SK-N-SH (cell line): Measurements from ENCODE around the gene GPR183. TPM values are rescaled to one million over a fixed set of nuclear protein-coding genes. Genes with fewer than 3 reads are reported as not detected.

Experiments
- CTCF ChIA-PET: fragments of 300-600, 350-600 bp; formaldehyde crosslinking; extraction: SDS; loops from one replicate; lab custom pipeline; 2021; lab: Yijun Ruan, JAX
- POLR2A ChIA-PET: fragments of 350-600 bp; sonication (Branson Sonifier 250); formaldehyde crosslinking; extraction: SDS; loops from one replicate; lab custom pipeline; 2020; ENCODE audit warnings: antibody characterized with exemption, inconsistent platforms; lab: Yijun Ruan, JAX
- DNase-seq: peaks from one replicate; pipeline ENCODE4 v3.0.0; 2012
- H2AFZ ChIP-seq: fragments of 200-600 bp; sonication (generic); 2 replicates; pipeline ENCODE4 v1.8.1; 2016; ENCODE audit warnings: antibody characterized with exemption, mild to moderate bottlenecking, low read depth
- H3F3A ChIP-seq: fragments of 200-600 bp; sonication (generic); replicated peaks from 2 replicates; pipeline ENCODE3; 2016; ENCODE audit warnings: antibody characterized with exemption, mild to moderate bottlenecking; ENCODE audit not compliant: insufficient read depth
- H3K27ac ChIP-seq, 2 experiments: fragments of 200-500 bp in 1 of 2; fragments of 200-600 bp in 1 of 2; sonication (Bioruptor generic) in 1 of 2; sonication (generic), shearing (Covaris generic) in 1 of 2; 2 replicates each; pipeline versions ENCODE4 v1.5.1 to v1.6.1; 2014 to 2016; ENCODE audit warnings: low read depth in 2 of 2, inconsistent platforms in 1 of 2, low read length in 1 of 2, mild to moderate bottlenecking in 1 of 2, mixed read lengths in 1 of 2
- H3K27me3 ChIP-seq: fragments of 200-600 bp; sonication (generic), shearing (Covaris generic); 2 replicates; pipeline ENCODE4 v1.6.1; 2016; ENCODE audit warnings: mixed run types; ENCODE audit not compliant: insufficient read depth
- H3K36me3 ChIP-seq, 2 experiments: fragments of 200-500 bp in 1 of 2; fragments of 200-600 bp in 1 of 2; sonication (Bioruptor generic) in 1 of 2; sonication (generic) in 1 of 2; replicated peaks in 1 of 2; 2 replicates each; pipeline versions ENCODE3 to v1.5.1; 2014 to 2016; ENCODE audit warnings: low read length in 1 of 2, mild to moderate bottlenecking in 1 of 2; ENCODE audit not compliant: insufficient read depth in 2 of 2, control insufficient read depth in 1 of 2
- H3K4me1 ChIP-seq, 2 experiments: fragments of 200-500 bp in 1 of 2; fragments of 200-600 bp in 1 of 2; sonication (Bioruptor generic) in 1 of 2; sonication (generic), shearing (Covaris generic) in 1 of 2; 2 replicates each; pipeline versions ENCODE4 v1.5.1 to v1.6.1; 2014 to 2016; ENCODE audit warnings: low read depth in 1 of 2, low read length in 1 of 2, mixed run types in 1 of 2; ENCODE audit not compliant: insufficient read depth in 2 of 2, control insufficient read depth in 1 of 2
- H3K4me2 ChIP-seq: fragments of 200-600 bp; sonication (generic), shearing (Covaris generic); 2 replicates; pipeline ENCODE4 v1.6.1; 2017; ENCODE audit warnings: mixed run types
- H3K4me3 ChIP-seq, 2 experiments: fragments of 200-500 bp in 1 of 2; fragments of 200-600 bp in 1 of 2; sonication (Bioruptor generic) in 1 of 2; sonication (generic), shearing (Covaris generic) in 1 of 2; 2 replicates each; pipeline versions ENCODE4 v1.5.1 to v1.8.1; 2014 to 2016; ENCODE audit warnings: low read depth in 2 of 2, inconsistent platforms in 1 of 2, low read length in 1 of 2, mild to moderate bottlenecking in 1 of 2, mixed read lengths in 1 of 2, moderate library complexity in 1 of 2
- H3K79me2 ChIP-seq: fragments of 200-600 bp; sonication (generic); 2 replicates; pipeline ENCODE4 v1.8.1; 2017; ENCODE audit warnings: mild to moderate bottlenecking; ENCODE audit not compliant: insufficient read depth
- H3K9ac ChIP-seq: fragments of 200-600 bp; sonication (generic); 2 replicates; pipeline ENCODE4 v1.6.1; 2017; ENCODE audit warnings: mixed run types
- H3K9me2 ChIP-seq: fragments of 200-600 bp; sonication (generic); 2 replicates; pipeline ENCODE4 v1.6.1; 2017; ENCODE audit warnings: mixed run types
- H3K9me3 ChIP-seq: fragments of 200-600 bp; sonication (generic); 2 replicates; pipeline ENCODE4 v1.6.1; 2017; ENCODE audit warnings: mixed run types, mild to moderate bottlenecking, moderate library complexity
- H4K20me1 ChIP-seq: fragments of 200-600 bp; sonication (generic); 2 replicates; pipeline ENCODE4 v1.6.1; 2017; ENCODE audit warnings: mild to moderate bottlenecking, mixed run types; ENCODE audit not compliant: insufficient read depth
- CTCF ChIP-seq: fragments of 200-600 bp; sonication (generic); IDR thresholded peaks from 2 replicates; pipeline ENCODE4 v1.6.1; 2017; ENCODE audit warnings: antibody characterized with exemption, mild to moderate bottlenecking, moderate library complexity
- FOXM1 ChIP-seq: IDR thresholded peaks from 2 replicates; pipeline ENCODE4 v1.4.0; 2012; ENCODE audit warnings: low read depth, mild to moderate bottlenecking
- GABPA ChIP-seq: IDR thresholded peaks from 2 replicates; pipeline ENCODE4 v1.4.0; 2012; ENCODE audit warnings: low read depth, mild to moderate bottlenecking
- IRF3 ChIP-seq: fragments of 150-350 bp; IDR thresholded peaks from 2 replicates; pipeline ENCODE4 v1.6.1; 2016; ENCODE audit warnings: mild to moderate bottlenecking, low read depth, low read length
- JUND ChIP-seq: IDR thresholded peaks from 2 replicates; pipeline ENCODE4 v1.4.0; 2012
- MAX ChIP-seq: IDR thresholded peaks from 2 replicates; pipeline ENCODE4 v1.4.0; 2012; ENCODE audit warnings: low read depth
- MEF2A ChIP-seq: IDR thresholded peaks from 2 replicates; pipeline ENCODE4 v1.4.0; 2012; ENCODE audit warnings: low read depth, borderline replicate concordance
- NRF1 ChIP-seq: IDR thresholded peaks from 2 replicates; pipeline ENCODE4 v1.6.1; 2012; ENCODE audit warnings: low read depth, mild to moderate bottlenecking, low read length
- TAF1 ChIP-seq: IDR thresholded peaks from 2 replicates; pipeline ENCODE4 v1.6.1; 2012; ENCODE audit warnings: low read depth, mild to moderate bottlenecking, low read length, moderate library complexity, borderline replicate concordance
- TCF12 ChIP-seq: IDR thresholded peaks from 2 replicates; pipeline ENCODE4 v1.4.0; 2012
- WGBS: methylation state at CpG from one replicate; pipeline ENCODE4 v1.1.6; 2017; ENCODE audit warnings: low lambda C conversion rate; 5-methylcytosine and 5-hydroxymethylcytosine counted together
- polyA plus RNA-seq, 3 experiments: library from polyadenylated mRNA; depleted of rRNA; stranded (reverse); fragments of >200 nt; gene quantifications; 2 replicates each; pipeline ENCODE4 v1.2.3, GENCODE V29; 2012

GPR183 gene
- polyA plus RNA-seq, 1 of the 3 experiments (the other 2 are of a cell fraction), result 0.07 TPM

- H3K27me3 ChIP-seq, result no peaks in the 10 kb centered on the region
- H3K36me3 ChIP-seq, result peaks cover 5 to 7% of the 10 kb centered on the region in 2 experiments
- ChIA-PET POLR2A (no interaction called here), CTCF (no interaction called here)
- no peak overlapping the region for H3K4me2 ChIP-seq
- no peaks in the 10 kb centered on the region for H3K9me2 ChIP-seq
- no peaks in the 10 kb centered on the region for H3K79me2 ChIP-seq
- no peak for DNase-seq
- no peak overlapping the region for H2AFZ ChIP-seq
- no peaks in the 10 kb centered on the region for H3K9me3 ChIP-seq
- no peaks in the 10 kb centered on the region for H3F3A ChIP-seq
- TF ChIP-seq GABPA, result no peak
- no peak for TF ChIP-seq IRF3
- TF ChIP-seq TAF1, result no peak
- H3K4me1 ChIP-seq, result peaks cover 5 to 9% of the 10 kb centered on the region in 2 experiments; a peak in 2 of 4 replicates
- no peak overlapping the region for H3K27ac ChIP-seq
- H3K4me3 ChIP-seq, result no peak overlapping the region
- H3K9ac ChIP-seq, result no peak overlapping the region
- no peaks in the 10 kb centered on the region for H4K20me1 ChIP-seq
These were observed 13.0 kb downstream of the GPR183 start for GRCh38 chr13:99294198-99294597.

GRCh38 chr13:99293178-99293577 is 14.0 kb downstream of the GPR183 start:
- no peak for DNase-seq
- H3K9me3 ChIP-seq, result no peaks in the 10 kb centered on the region
- no peak overlapping the region for H3K9ac ChIP-seq
- no peak for TF ChIP-seq CTCF
- no peak for TF ChIP-seq TCF12
- no peak for TF ChIP-seq NRF1
- TF ChIP-seq MEF2A, result no peak
- TF ChIP-seq FOXM1, result no peak
- no peak for TF ChIP-seq JUND
- no peak for TF ChIP-seq GABPA
- no peak for TF ChIP-seq MAX
- H3K9me2 ChIP-seq, result no peaks in the 10 kb centered on the region
- WGBS, result 100% methylated on average over 2 of the region's 2 CpGs
- no peaks in the 10 kb centered on the region for H3F3A ChIP-seq
- no peak overlapping the region for H3K4me2 ChIP-seq
- H2AFZ ChIP-seq, result no peak overlapping the region
- POLR2A ChIA-PET, result interaction anchor here (0.5 kb wide), 1 partner anchor 17 kb away, joined by 3 read pairs; no protein-coding TSS in a partner anchor
- CTCF ChIA-PET, result interaction anchor here (0.8 to 1.1 kb wide), 2 partner anchors 9 to 45 kb away, joined by 3 read pairs; no protein-coding TSS in a partner anchor
- H3K4me1 ChIP-seq, result peaks cover 5 to 9% of the 10 kb centered on the region in 2 experiments; a peak in 2 of 4 replicates
- H3K27me3 ChIP-seq, result no peaks in the 10 kb centered on the region
- no peak overlapping the region for H3K4me3 ChIP-seq
- no peaks in the 10 kb centered on the region for H4K20me1 ChIP-seq
- H3K36me3 ChIP-seq, result peaks cover 5 to 7% of the 10 kb centered on the region in 2 experiments
- no peaks in the 10 kb centered on the region for H3K79me2 ChIP-seq
- no peak overlapping the region for H3K27ac ChIP-seq
